Naive B cell (primary cell): ENCODE data around the gene HPSE. TPM values are rescaled to one million over a fixed set of nuclear protein-coding genes. Genes with fewer than 3 reads are reported as not detected.

ENCODE experiments used
- ATAC-seq, 2 donors: fragments of 150-1000 bp; cut with Tn5 transposase; 2 replicates each; pipeline ENCODE4 v1.10.0; 2021; ENCODE audit warnings: low read depth in 2 of 2, mild to moderate bottlenecking in 2 of 2, moderate library complexity in 2 of 2
- DNase-seq: peaks from one replicate; pipeline ENCODE4 v3.0.0; 2022
- H3K27ac Mint-ChIP-seq, 6 donors: one replicate each; pipeline ENCODE4 v1.8.0; 2020 to 2022; ENCODE audit warnings: mild to moderate bottlenecking in 6 of 6, mixed read lengths in 6 of 6, moderate library complexity in 5 of 6, inconsistent platforms in 2 of 6
- H3K27me3 Mint-ChIP-seq, 3 donors: one replicate each; pipeline ENCODE4 v1.8.0; 2021 to 2022; ENCODE audit warnings: mixed read lengths in 3 of 3, mild to moderate bottlenecking in 1 of 3
- H3K36me3 Mint-ChIP-seq, 2 donors: one replicate each; pipeline ENCODE4 v1.8.0; 2020 to 2022; ENCODE audit warnings: mixed read lengths in 2 of 2, inconsistent platforms in 1 of 2, mild to moderate bottlenecking in 1 of 2
- H3K4me1 Mint-ChIP-seq, 3 donors: one replicate each; pipeline ENCODE4 v1.8.0; 2020 to 2022; ENCODE audit warnings: mixed read lengths in 3 of 3, inconsistent platforms in 1 of 3, mild to moderate bottlenecking in 1 of 3, moderate library complexity in 1 of 3
- H3K4me3 Mint-ChIP-seq, 8 donors: one replicate each; pipeline ENCODE4 v1.8.0; 2020 to 2022; ENCODE audit warnings: mild to moderate bottlenecking in 8 of 8, mixed read lengths in 8 of 8, moderate library complexity in 8 of 8, inconsistent platforms in 2 of 8
- H3K9me3 Mint-ChIP-seq, 7 donors: one replicate each; pipeline ENCODE4 v1.8.0; 2020 to 2022; ENCODE audit warnings: mixed read lengths in 7 of 7, mild to moderate bottlenecking in 5 of 7, inconsistent platforms in 2 of 7, moderate library complexity in 1 of 7
- polyA plus RNA-seq, 6 donors: library from polyadenylated mRNA; unstranded; fragments of 300-500 nt; fragmentation: Illumina TruSeq; gene quantifications; one replicate each; pipeline ENCODE4 v1.2.3, GENCODE V29; 2021; ENCODE audit warnings: low read depth in 6 of 6

The HPSE gene
- polyA plus RNA-seq, 6 donors from 2014 or later, result 0.98 to 2.8 (median 2.5) TPM

GRCh38 chr4:83360018-83360417, 25.4 kb upstream of the HPSE start:
- DNase-seq, result no peak
- H3K27me3 Mint-ChIP-seq, result peaks cover 0 to 7% (median 0%) of the 10 kb centered on the region in 3 donors
- H3K4me3 Mint-ChIP-seq, result no peak overlapping the region
- no peak for ATAC-seq
- H3K4me1 Mint-ChIP-seq, result no peaks in the 10 kb centered on the region
- H3K36me3 Mint-ChIP-seq, result no peaks in the 10 kb centered on the region
- H3K9me3 Mint-ChIP-seq, result no peaks in the 10 kb centered on the region
- H3K27ac Mint-ChIP-seq, result no peak overlapping the region

GRCh38 chr4:83358410-83358809, 23.8 kb upstream of the HPSE start:
- Mint-ChIP-seq H3K27me3 (peaks cover 0 to 4% (median 0%) of the 10 kb centered on the region in 3 donors), H3K27ac (no peak overlapping the region), H3K4me3 (no peak overlapping the region), H3K36me3 (peaks cover 0 to 4% of the 10 kb centered on the region in 2 donors), H3K4me1 (no peaks in the 10 kb centered on the region), H3K9me3 (peaks cover 0 to 9% (median 3%) of the 10 kb centered on the region in 7 donors)
- no peak for ATAC-seq
- DNase-seq, result no peak

- no peak overlapping the region for H3K27ac Mint-ChIP-seq
- no peak overlapping the region for H3K4me3 Mint-ChIP-seq
- H3K27me3 Mint-ChIP-seq, result no peaks in the 10 kb centered on the region
- H3K9me3 Mint-ChIP-seq, result peaks cover 0 to 12% (median 5%) of the 10 kb centered on the region in 7 donors
- DNase-seq, result no peak
- peaks cover 0 to 4% of the 10 kb centered on the region in 2 donors for H3K36me3 Mint-ChIP-seq
- no peak for ATAC-seq
- no peaks in the 10 kb centered on the region for H3K4me1 Mint-ChIP-seq
Observed at GRCh38 chr4:83356899-83357661, 22.4 kb upstream of the HPSE start.

- Mint-ChIP-seq H3K27ac (no peak overlapping the region), H3K4me1 (peaks cover 5 to 11% (median 7%) of the 10 kb centered on the region in 3 donors), H3K27me3 (no peaks in the 10 kb centered on the region), H3K4me3 (no peak overlapping the region), H3K36me3 (peaks cover 0 to 4% of the 10 kb centered on the region in 2 donors), H3K9me3 (peaks cover 0 to 16% (median 5%) of the 10 kb centered on the region in 7 donors)
- ATAC-seq, result no peak
- no peak for DNase-seq
Observed at GRCh38 chr4:83353516-83353915, 18.9 kb upstream of the HPSE start.

- H3K27ac Mint-ChIP-seq, result peak overlapping the region in 2 of 6 donors; percentile 5 to 80
- ATAC-seq (no peak), DNase-seq (no peak)
- H3K36me3 Mint-ChIP-seq, result peaks cover 6 to 21% of the 10 kb centered on the region in 2 donors
- peak overlapping the region in 1 of 8 donors; percentile 54 for H3K4me3 Mint-ChIP-seq
- H3K27me3 Mint-ChIP-seq, result no peaks in the 10 kb centered on the region
- H3K9me3 Mint-ChIP-seq, result peaks cover 13 to 27% (median 16%) of the 10 kb centered on the region in 7 donors
- peaks cover 7 to 11% (median 9%) of the 10 kb centered on the region in 3 donors for H3K4me1 Mint-ChIP-seq
Observed at GRCh38 chr4:83348074-83348473, 13.4 kb upstream of the HPSE start.

- Mint-ChIP-seq H3K4me1 (peaks cover 0 to under 1% (median 0%) of the 10 kb centered on the region in 3 donors), H3K27me3 (peaks cover 0 to 8% (median 0%) of the 10 kb centered on the region in 3 donors), H3K4me3 (no peak overlapping the region), H3K36me3 (peaks cover 3 to 16% of the 10 kb centered on the region in 2 donors), H3K27ac (no peak overlapping the region), H3K9me3 (peaks cover 10 to 41% (median 25%) of the 10 kb centered on the region in 7 donors)
- ATAC-seq (no peak), DNase-seq (no peak)
Observed at GRCh38 chr4:83342476-83342875, 7.8 kb upstream of the HPSE start.

- Mint-ChIP-seq H3K27me3 (peaks cover 0 to 8% (median 0%) of the 10 kb centered on the region in 3 donors), H3K36me3 (peaks cover 0 to under 1% of the 10 kb centered on the region in 2 donors), H3K9me3 (peaks cover 0 to 29% (median 19%) of the 10 kb centered on the region in 7 donors), H3K4me3 (no peak overlapping the region), H3K27ac (no peak overlapping the region), H3K4me1 (peaks cover under 1 to 2% (median under 1%) of the 10 kb centered on the region in 3 donors)
- DNase-seq (no peak), ATAC-seq (no peak)
Observed at GRCh38 chr4:83340692-83341343, 6.2 kb upstream of the HPSE start.

- Mint-ChIP-seq H3K9me3 (peaks cover 0 to 25% (median 14%) of the 10 kb centered on the region in 7 donors), H3K36me3 (no peaks in the 10 kb centered on the region)
Observed at GRCh38 chr4:83339573-83339972, 4.9 kb upstream of the HPSE start.

GRCh38 chr4:83335701-83336100, 1.1 kb upstream of the HPSE start:
- Mint-ChIP-seq H3K4me1 (peaks cover 24 to 32% (median 28%) of the 10 kb centered on the region in 3 donors), H3K4me3 (peak overlapping the region in 7 of 8 donors; percentile 88 to 98 (median 93)), H3K27ac (peak overlapping the region in 3 of 6 donors; percentile 29 to 68 (median 44)), H3K9me3 (peaks cover 0 to 23% (median 14%) of the 10 kb centered on the region in 7 donors), H3K36me3 (no peaks in the 10 kb centered on the region), H3K27me3 (no peaks in the 10 kb centered on the region)
- ATAC-seq, result no peak
- DNase-seq, result no peak

More at GRCh38 chr4:83339573-83339972, 4.9 kb upstream of the HPSE start:
- ATAC-seq, result no peak
- Mint-ChIP-seq H3K27ac (no peak overlapping the region), H3K4me1 (peaks cover 10 to 14% (median 13%) of the 10 kb centered on the region in 3 donors), H3K4me3 (no peak overlapping the region), H3K27me3 (peaks cover 0 to 8% (median 0%) of the 10 kb centered on the region in 3 donors)
- no peak for DNase-seq

GRCh38 chr4:83331956-83332355, 2.7 kb downstream of the HPSE start:
- Mint-ChIP-seq H3K9me3 (no peaks in the 10 kb centered on the region), H3K4me3 (peak overlapping the region in 2 of 8 donors; percentile 22 to 53), H3K36me3 (no peaks in the 10 kb centered on the region), H3K27me3 (no peaks in the 10 kb centered on the region), H3K4me1 (peaks cover 28 to 34% (median 28%) of the 10 kb centered on the region in 3 donors), H3K27ac (peak overlapping the region in 2 of 6 donors; percentile 1 to 5)
- no peak for ATAC-seq
- no peak for DNase-seq

GRCh38 chr4:83329521-83330110, 5.0 kb downstream of the HPSE start:
- Mint-ChIP-seq H3K27ac (peak overlapping the region in 1 of 6 donors; percentile 12), H3K27me3 (no peaks in the 10 kb centered on the region), H3K4me3 (no peak overlapping the region), H3K4me1 (peaks cover 15 to 29% (median 21%) of the 10 kb centered on the region in 3 donors), H3K9me3 (no peaks in the 10 kb centered on the region), H3K36me3 (peaks cover 0 to 5% of the 10 kb centered on the region in 2 donors)
- ATAC-seq (no peak), DNase-seq (no peak)

- Mint-ChIP-seq H3K27ac (no peak overlapping the region), H3K9me3 (no peaks in the 10 kb centered on the region), H3K36me3 (peaks cover 0 to 5% of the 10 kb centered on the region in 2 donors), H3K4me3 (no peak overlapping the region), H3K4me1 (peaks cover 7 to 20% (median 12%) of the 10 kb centered on the region in 3 donors), H3K27me3 (no peaks in the 10 kb centered on the region)
- no peak for DNase-seq
- ATAC-seq, result no peak
Observed at GRCh38 chr4:83328521-83329187, 6.0 kb downstream of the HPSE start.

GRCh38 chr4:83326546-83326945, 8.1 kb downstream of the HPSE start:
- ATAC-seq (no peak), DNase-seq (no peak)
- Mint-ChIP-seq H3K9me3 (no peaks in the 10 kb centered on the region), H3K4me1 (peaks cover 4 to 7% (median 6%) of the 10 kb centered on the region in 3 donors), H3K27me3 (no peaks in the 10 kb centered on the region), H3K27ac (peak overlapping the region in 1 of 6 donors; percentile 55), H3K4me3 (no peak overlapping the region), H3K36me3 (peaks cover 0 to 5% of the 10 kb centered on the region in 2 donors)
